ENCODE data around the gene PRR35. TPM values are rescaled to one million over a fixed set of nuclear protein-coding genes. Genes with fewer than 3 reads are reported as not detected.

The PRR35 gene
- total RNA-seq, 2 experiments from 2014 or later = not detected

Small RNAs within 50 kb of the gene (microRNA-seq; reads per million reads assigned to microRNA genes)
- gene MIR3176 (ENCODE audit: borderline replicate concordance) (12.3 reads per million, percentile 35 among the genes with 10 or more reads in this experiment), gene MIR5587 (ENCODE audit: borderline replicate concordance) (not detected)

Other genes starting within 250 kb of the PRR35 start
- gene AXIN1, start 207.7 kb upstream of the PRR35 start, total RNA-seq = 10 to 100 TPM; 20.0 to 23.8 TPM
- gene MRPL28, start 189.9 kb upstream of the PRR35 start, total RNA-seq = 10 to 100 TPM; 90.2 to 94.4 TPM
- 10 to 100 TPM; 22.9 to 40.8 TPM for gene PGAP6, start 178.4 kb upstream of the PRR35 start, total RNA-seq
- gene NME4, start 163.2 kb upstream of the PRR35 start, total RNA-seq = 10 to 100 TPM; 55.9 to 72.1 TPM
- 10 to 100 TPM; 11.5 to 13.0 TPM for gene DECR2, start 158.5 kb upstream of the PRR35 start, total RNA-seq
- 10 to 100 TPM; 14.2 to 17.0 TPM for gene RAB11FIP3, start 134.7 kb upstream of the PRR35 start, total RNA-seq
- 10 to 100 TPM; 64.7 to 69.7 TPM for gene CAPN15, start 32.7 kb upstream of the PRR35 start, total RNA-seq
- gene NHLRC4, start 6.6 kb downstream of the PRR35 start, total RNA-seq = under 1 TPM; 0.19 to 0.87 TPM
- 10 to 100 TPM; 24.2 to 24.7 TPM for gene PIGQ, start 9.6 kb downstream of the PRR35 start, total RNA-seq
- gene RAB40C, start 29.7 kb downstream of the PRR35 start, total RNA-seq = 1 to 10 TPM; 8.9 to 9.6 TPM
- gene WFIKKN1, start 70.6 kb downstream of the PRR35 start, total RNA-seq = 1 to 10 TPM in 1 of 2 experiments, under 1 TPM in 1; 0.74 to 1.1 TPM
- gene METTL26, start 75.9 kb downstream of the PRR35 start, total RNA-seq = 100 to 1,000 TPM; 116 to 127 TPM
- gene MCRIP2, start 81.4 kb downstream of the PRR35 start, total RNA-seq = 10 to 100 TPM; 28.5 to 44.0 TPM
- gene WDR90, start 89.0 kb downstream of the PRR35 start, total RNA-seq = 10 to 100 TPM; 43.6 to 55.9 TPM
- 100 to 1,000 TPM; 123 to 130 TPM for gene RHOT2, start 107.7 kb downstream of the PRR35 start, total RNA-seq
- gene RHBDL1, start 115.3 kb downstream of the PRR35 start, total RNA-seq = under 1 TPM; 0.40 to 0.59 TPM
- gene STUB1, start 120.0 kb downstream of the PRR35 start, total RNA-seq = 10 to 100 TPM; 61.1 to 67.0 TPM
- 10 to 100 TPM; 26.1 to 31.4 TPM for gene JMJD8, start 123.9 kb downstream of the PRR35 start, total RNA-seq
- gene WDR24, start 130.0 kb downstream of the PRR35 start, total RNA-seq = 10 to 100 TPM; 18.4 to 23.1 TPM
- gene FBXL16, start 145.4 kb downstream of the PRR35 start, total RNA-seq = 1 to 10 TPM; 6.1 to 6.8 TPM
- 10 to 100 TPM; 11.1 to 13.3 TPM for gene METRN, start 154.7 kb downstream of the PRR35 start, total RNA-seq
- 10 to 100 TPM; 13.3 to 27.0 TPM for gene ANTKMT, start 160.8 kb downstream of the PRR35 start, total RNA-seq
- gene CCDC78, start 166.0 kb downstream of the PRR35 start, total RNA-seq = 1 to 10 TPM; 1.8 to 2.4 TPM
- 10 to 100 TPM; 10.0 to 11.7 TPM for gene HAGHL, start 166.7 kb downstream of the PRR35 start, total RNA-seq
- gene CIAO3, start 180.6 kb downstream of the PRR35 start, total RNA-seq = 10 to 100 TPM; 28.3 to 31.9 TPM
- gene MSLN, start 200.3 kb downstream of the PRR35 start, total RNA-seq = not detected
- gene RPUSD1, start 228.0 kb downstream of the PRR35 start, total RNA-seq = 10 to 100 TPM; 16.3 to 17.5 TPM
- 100 to 1,000 TPM in 1 of 2 experiments, 10 to 100 TPM in 1; 82.2 to 105 TPM for gene CHTF18, start 228.2 kb downstream of the PRR35 start, total RNA-seq
- gene GNG13, start 240.3 kb downstream of the PRR35 start, total RNA-seq = not detected

Data from activated CD4-positive, alpha-beta T cell treated with anti-CD3 and anti-CD28 coated beads for 36 hours (primary cell).